Tibial nerve (tissue), 4 donors: Measurements from ENCODE around the gene SCLT1.

ENCODE experiments used
- CTCF ChIP-seq, 5 experiments: fragments of 200-600 bp in 3 of 5; fragments of 450-650 bp in 2 of 5; sonication (generic) in 3 of 5; IDR thresholded peaks; one replicate each; pipeline ENCODE4 v1.5.1; 2016 to 2019; ENCODE audit warnings: antibody characterized with exemption in 5 of 5, mild to moderate bottlenecking in 3 of 5, moderate library complexity in 2 of 5
- EP300 ChIP-seq, 2 donors: sonication (generic); formaldehyde crosslinking; IDR thresholded peaks; one replicate each; pipeline ENCODE4 v1.6.1; 2017; ENCODE audit warnings: antibody characterized with exemption in 2 of 2, mild to moderate bottlenecking in 1 of 2

- TF ChIP-seq CTCF (IDR thresholded peaks at IDR 0.05) (no peak), EP300 (IDR thresholded peaks at IDR 0.05) (no peak)
Measured at GRCh38 chr4:128940971-128941370, 152.4 kb downstream of the SCLT1 start.
